Measurements from ENCODE around the gene TAGLN2. TPM values are rescaled to one million over a fixed set of nuclear protein-coding genes. Genes with fewer than 3 reads are reported as not detected.
A peak's percentile ranks its signal among the peaks of the same experiment; 100 is the strongest.

The TAGLN2 gene
- total RNA-seq, 1 experiment from 2014 or later: 387 TPM

GRCh38 chr1:159935305-159935704 lies 10.0 kb upstream of the TAGLN2 start:
- peak; percentile 23 for DNase-seq
- no peak overlapping the region for H3K4me3 ChIP-seq (ENCODE audit: insufficient read depth, low read depth, low read length)
- no peaks in the 10 kb centered on the region; the same call in 1 of the 2 replicates for H3K27me3 ChIP-seq (ENCODE audit: control insufficient read depth, insufficient read depth, low read length)
- H3K36me3 ChIP-seq (replicated peaks; ENCODE audit: control insufficient read depth, insufficient read depth, low read length): no peaks in the 10 kb centered on the region; the same call in none of the 2 replicates

GRCh38 chr1:159934136-159935039 lies 9.1 kb upstream of the TAGLN2 start:
- DNase-seq: peak; percentile 22
- no peaks in the 10 kb centered on the region; the same call in 1 of the 2 replicates for H3K36me3 ChIP-seq (replicated peaks; ENCODE audit: control insufficient read depth, insufficient read depth, low read length)
- peaks cover 4% of the 10 kb centered on the region; the same call in 1 of the 2 replicates for H3K27me3 ChIP-seq (ENCODE audit: control insufficient read depth, insufficient read depth, low read length)
- H3K4me3 ChIP-seq (ENCODE audit: insufficient read depth, low read depth, low read length): no peak overlapping the region

- H3K27me3 ChIP-seq (ENCODE audit: control insufficient read depth, insufficient read depth, low read length): peaks cover 5% of the 10 kb centered on the region; the same call in 1 of the 2 replicates
- H3K36me3 ChIP-seq (replicated peaks; ENCODE audit: control insufficient read depth, insufficient read depth, low read length): peaks cover 1% of the 10 kb centered on the region; the same call in 1 of the 2 replicates
- H3K4me3 ChIP-seq (ENCODE audit: insufficient read depth, low read depth, low read length): no peak overlapping the region
- no peak for DNase-seq
These were observed 8.0 kb upstream of the TAGLN2 start for GRCh38 chr1:159933347-159933746.

GRCh38 chr1:159932296-159933285 lies 7.3 kb upstream of the TAGLN2 start:
- DNase-seq: peak; percentile 41
- H3K4me3 ChIP-seq (ENCODE audit: insufficient read depth, low read depth, low read length): no peak overlapping the region
- peaks cover 3% of the 10 kb centered on the region for H3K36me3 ChIP-seq (replicated peaks; ENCODE audit: control insufficient read depth, insufficient read depth, low read length)
- H3K27me3 ChIP-seq (ENCODE audit: control insufficient read depth, insufficient read depth, low read length): peaks cover 5% of the 10 kb centered on the region; the same call in 1 of the 2 replicates

- peak; percentile 10 for DNase-seq
- Histone ChIP-seq H3K36me3 (replicated peaks; ENCODE audit: control insufficient read depth, insufficient read depth, low read length) (peaks cover 6% of the 10 kb centered on the region), H3K27me3 (ENCODE audit: control insufficient read depth, insufficient read depth, low read length) (peaks cover 5% of the 10 kb centered on the region; the same call in 1 of the 2 replicates), H3K4me3 (ENCODE audit: insufficient read depth, low read depth, low read length) (no peak overlapping the region)
These were observed 6.5 kb upstream of the TAGLN2 start for GRCh38 chr1:159931795-159932173.

GRCh38 chr1:159931101-159931794 lies 5.9 kb upstream of the TAGLN2 start:
- DNase-seq: peak; percentile 19
- Histone ChIP-seq H3K4me3 (ENCODE audit: insufficient read depth, low read depth, low read length) (no peak overlapping the region), H3K36me3 (replicated peaks; ENCODE audit: control insufficient read depth, insufficient read depth, low read length) (peaks cover 6% of the 10 kb centered on the region), H3K27me3 (ENCODE audit: control insufficient read depth, insufficient read depth, low read length) (peaks cover 5% of the 10 kb centered on the region; the same call in 1 of the 2 replicates)

GRCh38 chr1:159930634-159931033 lies 5.3 kb upstream of the TAGLN2 start:
- H3K4me3 ChIP-seq (ENCODE audit: insufficient read depth, low read depth, low read length): no peak overlapping the region
- peaks cover 5% of the 10 kb centered on the region; the same call in 1 of the 2 replicates for H3K27me3 ChIP-seq (ENCODE audit: control insufficient read depth, insufficient read depth, low read length)
- peak; percentile 20 for DNase-seq
- peaks cover 6% of the 10 kb centered on the region for H3K36me3 ChIP-seq (replicated peaks; ENCODE audit: control insufficient read depth, insufficient read depth, low read length)

- Histone ChIP-seq H3K36me3 (replicated peaks; ENCODE audit: control insufficient read depth, insufficient read depth, low read length) (peaks cover 6% of the 10 kb centered on the region), H3K27me3 (ENCODE audit: control insufficient read depth, insufficient read depth, low read length) (peaks cover 5% of the 10 kb centered on the region; the same call in 1 of the 2 replicates), H3K4me3 (ENCODE audit: insufficient read depth, low read depth, low read length) (peak overlapping the region; percentile 43; the same call in 1 of the 2 replicates)
- no peak for DNase-seq
These were observed 4.9 kb upstream of the TAGLN2 start for GRCh38 chr1:159930216-159930615.

- DNase-seq: peak; percentile 88
- H3K36me3 ChIP-seq (replicated peaks; ENCODE audit: control insufficient read depth, insufficient read depth, low read length): peaks cover 6% of the 10 kb centered on the region
- peaks cover 8% of the 10 kb centered on the region for H3K27me3 ChIP-seq (ENCODE audit: control insufficient read depth, insufficient read depth, low read length)
- H3K4me3 ChIP-seq (ENCODE audit: insufficient read depth, low read depth, low read length): peak overlapping the region; percentile 43
These were observed 4.1 kb upstream of the TAGLN2 start for GRCh38 chr1:159929155-159930051.

- no peak overlapping the region; the same call in 1 of the 2 replicates for H3K4me3 ChIP-seq (ENCODE audit: insufficient read depth, low read depth, low read length)
- H3K27me3 ChIP-seq (ENCODE audit: control insufficient read depth, insufficient read depth, low read length): peaks cover 8% of the 10 kb centered on the region
- peaks cover 6% of the 10 kb centered on the region for H3K36me3 ChIP-seq (replicated peaks; ENCODE audit: control insufficient read depth, insufficient read depth, low read length)
- DNase-seq: peak; percentile 38
These were observed 3.3 kb upstream of the TAGLN2 start for GRCh38 chr1:159928491-159929050.

- peaks cover 8% of the 10 kb centered on the region for H3K27me3 ChIP-seq (ENCODE audit: control insufficient read depth, insufficient read depth, low read length)
- peaks cover 6% of the 10 kb centered on the region for H3K36me3 ChIP-seq (replicated peaks; ENCODE audit: control insufficient read depth, insufficient read depth, low read length)
- DNase-seq: peak; percentile 59
- H3K4me3 ChIP-seq (ENCODE audit: insufficient read depth, low read depth, low read length): no peak overlapping the region
These were observed 2.6 kb upstream of the TAGLN2 start for GRCh38 chr1:159927849-159928431.

GRCh38 chr1:159927211-159927848 lies 2.0 kb upstream of the TAGLN2 start:
- Histone ChIP-seq H3K36me3 (replicated peaks; ENCODE audit: control insufficient read depth, insufficient read depth, low read length) (peaks cover 6% of the 10 kb centered on the region), H3K4me3 (ENCODE audit: insufficient read depth, low read depth, low read length) (no peak overlapping the region), H3K27me3 (ENCODE audit: control insufficient read depth, insufficient read depth, low read length) (peaks cover 8% of the 10 kb centered on the region)
- peak; percentile 14 for DNase-seq

Measured in H7 (cell line).